NCI-H345 (cell line): ENCODE measurements around the gene GATA3.

Experiments used
- DNase-seq: peaks from one replicate; lab custom pipeline; 2025; lab: John Stamatoyannopoulos, UW

GATA3 gene

DNA sequence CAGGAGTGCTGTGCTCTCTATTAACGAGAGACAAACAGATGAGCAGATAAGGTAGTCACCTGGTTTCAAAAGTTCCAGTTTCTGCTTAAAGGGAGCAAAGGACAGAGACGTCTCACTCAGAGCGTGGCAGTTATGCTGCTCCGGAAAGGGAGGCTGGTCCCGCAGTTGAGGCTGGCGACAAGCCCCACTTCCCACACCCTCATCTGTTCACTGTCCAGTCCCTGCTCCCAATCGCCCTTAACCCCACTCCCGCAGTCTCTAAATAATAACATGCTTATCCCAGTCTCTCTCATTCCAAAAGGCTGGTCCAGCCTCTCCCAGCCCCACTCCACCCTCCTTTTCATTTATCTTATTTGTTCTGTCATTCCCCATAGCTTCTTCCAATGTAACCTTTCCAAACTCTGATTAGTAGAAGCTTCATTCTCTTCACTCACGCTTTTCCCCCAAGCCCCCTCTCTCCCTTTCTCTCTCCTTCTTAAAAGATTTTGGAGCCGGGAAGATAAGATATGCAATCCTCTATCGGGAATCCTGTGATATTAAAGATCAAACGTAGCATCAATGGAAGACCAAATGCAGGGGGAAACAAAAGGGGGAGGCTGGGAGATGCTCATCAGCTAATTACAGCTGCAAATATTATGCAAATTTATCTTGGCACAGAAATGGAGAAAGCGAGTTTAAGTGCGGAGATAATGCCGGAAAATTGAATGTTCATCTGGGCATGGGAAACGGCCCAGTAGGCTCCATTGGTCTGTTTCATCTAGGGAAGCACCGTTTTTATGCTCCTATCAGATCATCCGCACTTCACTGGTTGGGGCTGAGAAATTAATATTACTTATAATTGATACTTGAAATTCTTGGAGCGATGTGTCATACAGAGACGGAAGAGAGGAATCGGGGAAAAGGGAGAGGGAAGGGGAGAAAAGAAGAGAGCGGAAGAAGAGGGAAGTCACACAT is 16.3 kb upstream of the GATA3 start:
- DNase-seq, result no peak

DNA sequence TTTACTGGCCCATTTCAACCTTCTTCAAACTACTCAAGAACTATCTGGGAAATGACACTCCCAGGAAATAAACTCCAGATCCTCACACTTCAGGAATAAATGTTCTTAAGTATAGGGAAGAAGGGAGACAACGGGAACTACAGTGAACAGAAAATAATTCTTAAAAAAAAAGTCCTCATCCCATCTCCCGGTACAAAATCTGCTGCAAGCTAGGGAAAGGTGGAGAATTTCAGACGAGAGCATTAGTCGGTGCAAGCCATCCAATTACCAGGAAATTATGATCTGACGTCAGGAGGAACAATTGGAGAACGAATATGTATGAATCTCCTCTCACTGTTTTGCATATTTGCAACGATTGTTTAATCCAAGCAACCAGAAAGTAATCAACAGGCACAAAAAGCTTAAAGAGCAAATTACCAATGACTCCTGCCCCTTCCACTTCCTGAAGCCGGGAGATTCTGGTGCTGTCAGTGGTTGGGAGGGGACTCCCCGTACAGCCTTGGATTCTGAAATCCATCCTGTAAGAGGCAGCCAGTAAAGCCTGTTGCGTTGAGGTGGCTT is 15.1 kb upstream of the GATA3 start:
- DNase-seq, result no peak

DNA sequence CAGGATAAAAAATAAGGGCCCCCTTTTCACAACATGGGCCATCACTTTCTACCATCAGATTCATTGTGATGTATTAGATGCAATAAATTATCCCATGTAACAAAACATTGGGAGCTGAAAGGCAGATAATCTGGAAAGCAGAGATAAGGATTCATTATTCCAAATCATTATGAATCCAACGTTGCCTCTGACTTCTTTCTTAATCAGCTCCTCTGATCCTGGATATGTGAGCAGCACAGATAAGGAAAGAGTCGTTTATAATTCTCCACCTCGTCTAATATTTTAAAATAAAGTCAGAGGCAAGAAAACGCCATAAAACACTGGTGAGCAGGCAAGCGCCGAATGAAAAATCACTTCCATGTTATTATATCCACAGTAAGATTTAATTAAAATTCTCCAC is 13.8 kb upstream of the GATA3 start:
- no peak for DNase-seq

DNA sequence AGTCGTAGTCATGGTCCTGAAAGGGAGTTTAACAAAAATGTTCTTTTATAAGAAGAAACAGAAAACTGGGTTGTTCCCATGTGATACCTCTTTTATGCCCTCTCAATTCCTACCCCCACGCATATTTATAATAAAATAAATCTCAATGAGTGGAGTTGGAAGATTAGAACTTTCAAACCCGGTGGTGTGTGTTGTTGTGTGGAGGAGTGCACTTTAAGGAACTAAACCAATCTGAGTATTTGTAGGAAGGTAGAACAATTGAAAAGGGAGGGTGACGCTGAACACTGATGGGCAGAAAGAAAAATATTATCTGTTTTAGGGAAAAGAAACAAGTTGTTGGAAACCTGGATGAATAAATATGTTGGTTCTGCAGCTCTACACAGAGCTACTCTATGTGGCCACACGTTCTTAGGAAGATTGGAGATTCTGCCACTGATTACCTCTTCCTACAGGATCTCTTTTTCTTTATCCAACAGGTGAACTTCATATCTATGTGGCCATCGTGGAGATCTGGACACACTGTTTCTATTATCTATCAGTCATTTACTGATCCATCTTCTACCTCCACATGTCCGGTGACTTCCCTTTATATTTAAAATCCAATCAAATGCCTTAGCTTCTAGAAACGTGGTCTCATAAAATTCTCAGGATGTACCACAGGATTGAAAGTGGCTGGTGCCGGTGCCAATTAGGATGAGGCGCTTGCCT is 13.1 kb upstream of the GATA3 start:
- DNase-seq, result no peak

DNA sequence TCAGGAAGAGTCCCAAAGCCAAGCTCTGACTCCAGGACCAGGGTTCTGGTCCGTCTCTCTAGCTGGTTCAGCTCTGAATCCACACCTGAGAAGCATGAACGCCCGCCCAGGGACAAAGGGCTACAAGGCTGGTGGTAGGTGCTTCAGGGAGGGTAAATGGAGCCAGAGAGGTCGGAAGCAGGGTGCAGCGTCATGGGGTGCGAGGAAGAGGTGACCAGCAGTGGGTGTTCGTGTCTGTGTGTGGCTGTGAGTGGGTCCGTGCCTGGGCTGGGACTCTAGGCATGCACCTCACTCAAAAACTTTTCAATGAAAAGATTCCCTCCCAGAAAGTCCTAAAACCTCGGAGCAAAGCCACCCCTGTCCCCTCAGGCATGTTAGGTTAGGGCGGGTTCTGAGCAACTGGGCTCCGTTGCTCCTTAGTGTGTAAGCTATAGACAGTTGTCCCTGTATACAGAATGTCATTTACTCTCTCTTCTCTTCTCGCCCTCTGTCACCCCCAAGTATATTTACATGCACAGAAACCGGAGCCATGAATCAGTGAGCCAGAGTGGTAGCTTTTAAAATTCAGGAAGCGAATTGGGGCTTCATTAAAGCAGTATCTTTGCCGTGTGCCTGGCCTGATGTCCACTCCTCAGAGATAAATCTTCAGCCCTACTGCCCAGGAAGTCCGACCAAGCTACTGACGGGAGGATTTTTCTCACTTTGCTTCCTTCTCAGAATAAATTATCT is 12.3 kb upstream of the GATA3 start:
- no peak for DNase-seq

DNA sequence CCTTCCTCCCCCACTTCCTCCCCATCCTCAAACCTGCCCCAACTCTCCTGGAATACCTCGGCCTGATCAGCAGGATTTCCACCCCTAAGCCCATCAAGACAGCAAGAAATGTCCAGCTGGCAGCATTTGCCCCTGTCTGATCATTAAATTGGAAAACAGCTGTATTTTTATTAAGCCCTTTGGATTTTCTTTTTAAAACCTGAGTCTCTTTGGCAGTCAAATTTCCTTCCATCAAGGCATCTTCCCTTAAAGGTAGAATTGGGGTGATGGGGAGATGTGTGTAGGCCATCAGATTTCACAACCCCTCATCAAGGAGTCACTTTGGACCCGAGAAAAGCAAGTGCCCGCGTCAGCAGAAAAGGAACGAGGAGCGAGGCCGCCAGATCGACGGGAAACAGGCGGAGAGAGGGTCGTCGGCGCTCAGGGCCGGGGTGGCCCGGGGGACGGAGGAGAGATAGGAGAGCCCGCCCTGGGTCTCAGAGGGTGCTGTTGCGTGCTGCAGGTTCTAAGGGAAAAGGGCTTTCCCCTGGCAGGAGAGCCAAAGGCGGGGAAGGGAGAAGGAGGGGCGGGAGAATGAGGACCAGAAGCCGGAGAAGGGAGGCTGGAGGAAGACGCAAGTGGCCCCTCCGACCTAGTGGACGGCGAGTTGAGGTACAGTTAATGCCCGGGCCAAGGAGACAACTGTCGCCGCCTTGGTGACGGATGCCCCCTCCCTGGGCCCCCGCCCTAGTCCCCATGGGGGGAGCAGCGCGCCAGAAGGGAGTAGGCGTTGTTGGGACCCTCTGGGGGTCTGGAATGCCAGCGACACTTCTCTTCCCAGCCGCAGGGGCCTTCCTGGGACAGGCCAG is 11.5 kb upstream of the GATA3 start:
- no peak for DNase-seq

DNA sequence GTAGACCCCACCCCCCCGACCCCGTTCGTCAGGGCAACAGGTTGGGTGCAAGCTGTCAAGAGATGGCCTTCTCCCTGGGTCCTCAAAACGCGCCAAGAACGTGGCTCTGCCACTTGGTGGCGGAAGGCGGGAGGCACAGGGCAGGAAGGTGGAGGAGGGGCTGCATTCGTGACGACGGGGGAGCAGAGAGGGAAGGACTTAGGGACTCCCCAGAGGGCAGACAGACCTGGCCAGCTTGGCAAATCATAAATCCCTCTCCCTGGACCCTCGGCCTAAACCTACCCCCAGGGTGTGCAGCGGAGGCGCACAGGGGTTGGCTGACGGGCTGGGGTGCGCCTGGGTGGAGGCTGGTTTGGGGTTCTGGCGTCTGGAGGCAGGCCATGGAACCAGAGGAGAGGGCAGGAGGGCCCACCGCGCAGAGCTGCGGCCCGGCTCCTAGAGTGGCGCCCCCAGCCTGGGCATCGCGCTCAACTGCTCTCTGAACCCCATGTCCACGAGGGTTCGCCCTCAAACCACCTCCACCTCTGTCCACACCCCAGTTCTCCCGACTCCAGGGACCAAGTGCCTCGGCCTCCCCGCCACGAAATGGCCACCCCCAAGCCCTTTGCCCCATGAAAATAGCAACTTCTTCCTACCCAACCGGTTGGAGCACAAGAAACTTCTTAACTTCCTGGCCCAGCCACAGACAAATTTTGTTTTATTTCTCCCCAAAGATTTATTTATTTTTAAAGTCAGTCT is 10.8 kb upstream of the GATA3 start:
- DNase-seq, result no peak

DNA sequence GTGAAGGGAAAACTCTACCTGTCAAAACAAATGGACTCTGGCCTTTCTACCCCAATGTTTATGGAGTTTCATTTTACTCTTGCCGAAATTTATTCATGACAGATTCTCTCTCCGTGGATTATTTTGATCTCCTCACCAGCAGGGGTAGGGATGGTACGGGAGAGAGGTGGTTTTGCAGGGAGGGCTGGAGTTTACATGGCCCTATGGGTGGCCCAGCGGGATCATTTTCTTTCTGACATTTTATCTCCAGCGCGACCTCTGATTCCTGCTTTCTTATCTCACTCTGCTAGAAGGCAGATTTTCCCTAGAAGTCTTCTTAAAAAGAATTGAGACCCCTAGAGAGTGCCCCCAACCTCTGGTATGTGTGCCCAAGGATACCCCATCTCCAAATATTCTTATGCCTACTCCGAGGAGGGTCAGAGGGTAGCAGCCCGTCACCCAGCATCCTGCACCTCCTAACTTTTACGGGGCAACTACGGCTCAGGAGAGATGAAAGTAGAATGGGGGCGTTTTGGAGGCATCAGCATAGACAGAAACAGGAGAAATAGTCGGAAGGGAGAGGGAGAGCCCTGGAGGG is 10.1 kb upstream of the GATA3 start:
- no peak for DNase-seq

DNA sequence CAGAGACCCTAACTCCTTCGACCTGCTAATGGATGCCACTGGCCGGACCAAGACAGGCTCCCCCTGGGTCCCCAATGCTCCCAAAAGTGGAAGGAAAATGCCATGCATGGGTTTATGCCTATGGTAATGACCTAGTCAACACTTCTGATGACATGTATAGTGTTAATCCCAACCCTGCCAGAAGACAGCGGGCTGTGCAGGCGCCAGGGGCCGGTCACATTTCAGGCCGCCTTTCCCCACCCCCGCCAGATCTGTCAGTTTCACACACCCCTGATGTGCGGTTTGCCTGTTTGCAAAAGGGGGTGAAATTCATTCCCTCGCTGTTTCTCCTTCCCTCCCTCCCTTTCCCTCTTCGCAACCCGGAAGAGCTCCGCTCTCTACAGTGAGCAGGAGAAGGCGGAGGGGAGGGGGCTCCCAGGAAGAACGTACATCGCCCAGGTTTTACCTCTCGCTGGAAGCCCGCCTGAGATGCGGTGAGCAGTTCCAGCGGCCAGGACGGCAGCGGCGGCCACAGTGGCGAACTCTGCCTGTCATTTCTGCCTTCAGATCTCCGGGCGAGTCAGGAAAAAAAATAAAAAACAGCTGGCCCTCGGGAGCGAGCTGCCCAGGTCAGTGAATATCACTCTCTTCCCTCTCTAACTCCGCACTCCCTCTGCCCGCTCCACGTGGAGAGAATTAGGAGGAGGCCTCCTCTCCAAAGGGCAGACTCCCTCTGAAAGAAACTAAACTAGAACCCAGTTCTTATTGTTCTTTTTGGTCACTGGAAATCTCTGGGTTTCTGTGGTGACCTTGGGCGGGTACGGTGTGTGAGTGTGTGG is 9.4 kb upstream of the GATA3 start:
- DNase-seq, result no peak

DNA sequence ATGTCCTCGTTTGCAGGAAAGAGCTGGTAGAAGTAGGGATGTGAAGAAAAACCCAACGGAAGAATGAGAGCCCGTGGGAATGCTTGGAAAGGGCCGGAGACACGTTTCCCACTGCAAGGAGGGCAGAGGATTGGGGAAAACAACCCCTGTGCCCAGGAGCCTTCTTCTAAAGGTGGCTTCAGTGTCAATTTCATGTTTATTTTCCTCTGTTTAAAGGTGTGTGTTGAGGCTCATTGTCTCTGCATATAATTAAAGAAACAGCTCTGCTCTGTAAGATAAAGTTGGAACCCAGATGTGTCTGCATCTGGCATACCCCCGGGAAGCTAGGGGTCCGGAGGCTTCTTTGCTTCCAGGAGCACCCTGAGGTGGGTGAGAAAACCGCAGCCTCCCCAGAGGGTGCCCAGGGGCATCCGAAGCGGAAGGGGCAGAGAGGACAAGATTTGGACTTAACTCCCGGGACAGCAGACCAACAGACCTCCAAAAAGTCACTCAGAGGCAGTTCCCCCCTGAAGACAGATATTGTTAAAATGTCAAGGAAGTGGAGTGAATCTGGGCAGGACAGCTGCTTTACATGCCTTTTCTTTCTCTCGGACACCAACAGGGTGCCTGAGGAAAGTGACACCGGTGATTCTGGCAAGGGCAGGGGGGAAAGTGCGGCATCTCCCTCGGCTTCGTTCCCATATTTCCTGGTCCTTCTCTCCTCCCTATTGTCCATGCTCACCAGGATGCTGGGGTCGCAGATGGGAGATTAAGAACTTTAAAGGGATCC is 8.6 kb upstream of the GATA3 start:
- no peak for DNase-seq

DNA sequence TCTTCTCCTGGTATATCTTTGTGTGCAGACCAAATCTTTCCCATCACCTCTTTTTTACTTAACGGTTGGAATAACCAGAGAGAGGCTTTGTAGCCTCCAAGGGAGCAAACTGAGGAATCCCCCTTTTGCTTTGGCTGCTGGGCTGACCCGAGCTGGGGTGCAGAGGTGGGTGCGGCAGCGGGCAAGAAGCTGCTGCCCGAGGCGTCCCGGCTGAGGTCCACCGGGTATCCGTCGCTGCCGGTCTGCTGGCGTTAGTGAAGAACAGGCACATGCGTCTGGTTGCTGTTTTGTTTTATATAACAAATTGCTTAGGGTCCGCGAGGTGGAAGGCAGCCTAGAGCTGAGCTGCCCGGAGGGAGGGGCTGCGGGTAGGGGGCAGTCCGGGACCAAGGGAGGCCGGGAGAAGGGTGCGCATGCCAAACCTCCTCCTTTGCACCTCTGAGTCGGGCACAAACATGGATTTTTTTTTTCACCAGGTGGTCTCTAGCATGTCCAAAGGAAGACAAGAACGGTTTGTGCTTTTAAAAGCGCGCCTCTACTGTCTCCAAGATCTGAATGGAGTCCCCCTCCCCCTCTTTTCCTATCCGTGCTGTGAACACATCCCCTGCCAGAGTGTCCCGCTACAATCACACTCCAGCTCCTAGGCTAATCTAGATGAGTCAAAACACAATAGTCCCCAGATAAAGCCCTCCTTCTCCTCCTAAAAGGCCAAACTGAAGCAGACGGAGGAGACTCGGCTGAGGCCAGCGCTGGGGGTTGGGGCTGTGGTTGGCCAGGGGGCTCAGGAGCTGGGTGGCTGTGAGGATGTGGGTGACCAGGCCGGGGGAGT is 6.8 kb upstream of the GATA3 start:
- DNase-seq, result no peak

DNA sequence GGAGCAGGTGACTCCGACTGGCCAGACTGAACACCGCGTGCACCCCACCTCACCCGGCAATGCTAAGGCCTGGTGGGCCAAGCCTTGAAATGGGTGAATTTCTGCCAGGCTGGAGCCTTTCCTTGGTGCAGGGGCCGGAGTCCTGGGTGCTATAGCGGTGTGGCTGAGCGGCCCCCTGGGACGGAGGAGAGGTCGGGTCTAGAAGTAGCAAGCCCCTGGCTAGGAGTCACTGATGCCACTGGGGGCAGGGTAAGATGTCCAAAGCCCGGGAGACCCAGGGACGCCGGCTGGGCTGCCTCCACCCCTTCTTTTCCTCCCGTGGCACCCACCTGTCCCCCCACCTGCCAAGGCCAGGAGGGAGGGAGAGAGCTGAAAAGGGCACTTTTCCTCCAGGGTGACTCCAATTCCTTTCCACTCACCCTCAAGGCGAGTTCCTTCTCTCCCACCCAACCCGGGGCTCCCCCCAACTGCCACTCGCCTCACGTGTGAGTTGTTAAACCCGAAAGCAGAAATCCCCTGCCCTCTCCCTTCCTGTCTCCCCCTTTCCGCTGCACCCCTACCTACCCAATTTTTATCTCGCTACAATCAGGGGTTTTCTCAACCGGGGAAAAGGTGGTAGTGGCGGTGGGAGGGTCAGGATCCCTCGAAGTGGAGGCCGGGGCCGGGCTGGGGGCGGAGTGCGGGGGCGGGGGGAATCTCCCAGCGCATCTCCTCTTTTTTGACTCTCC is 6.0 kb upstream of the GATA3 start:
- no peak for DNase-seq

DNA sequence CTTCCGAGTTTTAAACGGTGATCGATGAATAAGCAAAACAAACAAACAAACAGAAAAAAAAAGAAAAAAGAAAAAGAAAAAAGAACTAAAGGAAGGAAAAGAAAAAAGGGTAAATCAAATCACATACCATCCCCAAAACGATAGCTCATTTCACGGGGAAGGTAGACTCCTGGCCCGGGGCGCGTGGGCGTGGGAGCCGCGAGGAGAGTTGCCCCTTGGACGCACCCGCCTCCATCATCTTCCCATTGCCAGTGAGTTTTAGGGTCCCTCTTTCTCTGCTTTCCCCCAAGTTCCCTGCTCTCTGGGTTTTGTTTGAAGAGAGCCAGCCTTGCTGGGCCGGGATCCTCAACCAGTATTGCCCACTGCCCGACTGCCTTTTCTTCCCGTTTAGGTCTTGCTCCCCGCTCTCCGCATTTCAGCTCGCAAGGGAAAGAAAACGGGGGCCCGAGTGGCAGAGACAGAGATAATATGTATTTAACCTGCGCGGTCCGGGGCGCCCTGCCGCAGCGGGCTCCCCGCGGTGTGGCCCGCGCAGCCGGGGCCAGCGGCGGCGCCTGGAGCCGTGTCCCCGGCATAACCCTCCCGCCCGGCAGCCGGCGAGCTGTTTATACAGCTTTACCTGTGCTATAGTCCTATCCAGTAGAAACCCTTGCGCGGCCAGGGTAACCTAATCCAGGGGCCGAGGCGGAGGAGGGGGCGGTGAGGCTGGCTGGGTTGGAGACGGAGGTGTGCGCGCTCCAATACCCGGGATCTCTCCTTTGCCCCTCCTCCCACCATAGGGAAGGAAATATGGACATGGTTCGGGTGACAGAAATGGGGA is 5.2 kb upstream of the GATA3 start:
- DNase-seq, result no peak

DNA sequence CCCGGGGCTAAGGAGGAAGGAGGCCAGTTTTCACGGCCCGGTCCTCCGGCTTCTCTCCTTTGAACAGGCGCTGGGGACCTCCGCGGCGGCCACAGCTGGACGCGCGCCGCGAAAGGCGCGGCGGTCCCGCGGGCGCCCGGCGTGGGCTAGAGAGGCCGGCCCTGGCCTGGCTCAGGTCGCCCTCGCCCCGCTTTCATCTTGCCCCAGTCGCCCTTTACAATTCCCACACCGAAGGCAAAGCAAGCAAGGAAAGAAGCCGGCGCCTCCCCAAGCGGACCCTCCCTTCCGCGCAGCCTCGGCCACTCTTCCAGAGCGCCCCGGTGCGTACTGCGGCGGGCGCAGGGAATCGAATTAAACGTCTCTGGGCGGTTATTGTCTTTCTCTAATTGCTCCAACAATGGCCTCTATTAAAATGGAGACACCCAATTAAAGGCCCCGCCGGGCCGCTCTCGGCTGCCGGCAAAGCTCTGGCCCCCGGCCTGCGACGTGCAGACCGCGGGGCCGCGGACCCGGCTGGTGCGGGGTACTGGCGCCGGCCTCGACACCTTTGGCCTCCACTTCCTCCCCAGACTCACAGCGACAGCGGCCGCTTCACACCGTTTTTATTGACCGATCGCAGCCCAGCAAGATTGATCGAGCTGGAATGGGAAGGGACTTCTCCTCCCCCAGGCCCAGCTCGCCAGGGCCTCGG is 4.5 kb upstream of the GATA3 start:
- no peak for DNase-seq

DNA sequence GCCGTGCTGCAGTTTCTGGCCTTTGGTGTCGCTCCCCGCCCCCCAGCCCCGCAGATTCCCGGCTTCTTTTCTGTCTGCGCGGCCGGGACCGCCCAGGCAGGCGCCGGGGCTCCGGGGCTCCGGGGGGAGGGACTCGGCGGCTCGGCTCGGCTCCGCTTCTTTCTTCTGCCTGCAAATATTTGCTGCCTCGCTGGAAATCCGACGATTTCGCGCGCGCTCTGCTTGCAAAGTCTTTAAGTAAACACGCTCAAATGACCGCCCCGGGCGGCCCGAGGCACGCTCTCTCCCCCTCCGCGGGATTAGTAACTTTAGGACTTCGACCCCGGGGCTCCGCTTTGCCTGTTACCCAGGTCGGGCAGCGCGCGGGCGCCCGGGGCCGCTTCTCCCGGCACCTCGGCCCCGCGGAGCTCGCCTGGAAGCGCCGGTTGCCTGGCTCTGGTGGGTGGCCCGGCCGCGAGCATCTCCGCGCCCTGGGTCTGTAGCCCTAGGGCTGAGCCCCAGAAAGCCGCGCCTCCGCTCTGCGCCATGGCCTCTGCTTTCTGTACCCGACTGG is 3.9 kb upstream of the GATA3 start:
- DNase-seq, result no peak
